HEK293T (cell line): ENCODE results near the gene PIK3CB.

Experiments used
- BHLHE40 ChIP-seq: fragments of 450-650 bp; IDR thresholded peaks from 2 replicates; pipeline ENCODE4 v1.6.1; 2016; ENCODE audit warnings: mild to moderate bottlenecking, moderate library complexity, borderline replicate concordance
- CTBP1 ChIP-seq: fragments of 450-650 bp; IDR thresholded peaks from 2 replicates; pipeline ENCODE4 v1.6.1; 2016; ENCODE audit warnings: borderline replicate concordance
- ELF4 ChIP-seq: fragments of 450-650 bp; IDR thresholded peaks from 2 replicates; pipeline ENCODE4 v1.6.1; 2017; ENCODE audit warnings: antibody characterized with exemption
- FOXA1 ChIP-seq: fragments of 450-650 bp; IDR thresholded peaks from 2 replicates; pipeline ENCODE4 v1.6.1; 2016; ENCODE audit warnings: mild to moderate bottlenecking
- FOXM1 ChIP-seq: fragments of 450-650 bp; IDR thresholded peaks from 2 replicates; pipeline ENCODE4 v1.6.1; 2017; ENCODE audit warnings: mild to moderate bottlenecking, borderline replicate concordance
- HDGF ChIP-seq: fragments of 450-650 bp; IDR thresholded peaks from 2 replicates; pipeline ENCODE4 v1.6.1; 2017; ENCODE audit warnings: antibody characterized with exemption, borderline replicate concordance
- L3MBTL2 ChIP-seq: fragments of 450-650 bp; conservative IDR thresholded peaks from 2 replicates; pipeline ENCODE4 v1.6.1; 2016; ENCODE audit warnings: mild to moderate bottlenecking
- LEF1 ChIP-seq: fragments of 450-650 bp; IDR thresholded peaks from 2 replicates; pipeline ENCODE4 v1.6.1; 2017; ENCODE audit warnings: mild to moderate bottlenecking, borderline replicate concordance
- NFRKB ChIP-seq: fragments of 450-650 bp; IDR thresholded peaks from 2 replicates; pipeline ENCODE4 v1.6.1; 2016; ENCODE audit warnings: mild to moderate bottlenecking, moderate library complexity
- PKNOX1 ChIP-seq: fragments of 450-650 bp; IDR thresholded peaks from 2 replicates; pipeline ENCODE4 v1.6.1; 2016
- SP1 ChIP-seq: fragments of 450-650 bp; IDR thresholded peaks from 2 replicates; pipeline ENCODE4 v1.6.1; 2017
- SUZ12 ChIP-seq: fragments of 450-650 bp; IDR thresholded peaks from 2 replicates; pipeline ENCODE4 v1.6.1; 2016; ENCODE audit warnings: mild to moderate bottlenecking
- TARDBP ChIP-seq: fragments of 450-650 bp; IDR thresholded peaks from 2 replicates; pipeline ENCODE4 v1.6.1; 2016
- ZNF384 ChIP-seq: fragments of 450-650 bp; IDR thresholded peaks from 2 replicates; pipeline ENCODE4 v1.6.1; 2016

- TF ChIP-seq TARDBP (no peak), FOXM1 (no peak), NFRKB (no peak), FOXA1 (no peak), PKNOX1 (no peak), L3MBTL2 (no peak), ELF4 (no peak), SUZ12 (no peak), BHLHE40 (no peak), CTBP1 (no peak), LEF1 (no peak), SP1 (no peak), ZNF384 (no peak), HDGF (no peak)
Observed at GRCh38 chr3:138718849-138719248, 115.9 kb downstream of the PIK3CB start.
